Esophagus squamous epithelium (tissue), 4 donors: ENCODE measurements around the gene SHANK2.

Experiments used
- POLR2A ChIP-seq, 4 donors: fragments of 450-650 bp; IDR thresholded peaks; one replicate each; pipeline ENCODE4 v1.6.1; 2017; ENCODE audit warnings: antibody characterized with exemption in 4 of 4, mild to moderate bottlenecking in 4 of 4, moderate library complexity in 3 of 4
- TF ChIP-seq, protein P1 (sequence below), 6 experiments: fragments of 450-650 bp in 4 of 6; fragments of 200-600 bp in 2 of 6; sonication (generic) in 2 of 6; IDR thresholded peaks; one replicate each; pipeline ENCODE4 v1.5.1; 2016 to 2019; ENCODE audit warnings: antibody characterized with exemption in 6 of 6, mild to moderate bottlenecking in 4 of 6, moderate library complexity in 4 of 6

DNA sequence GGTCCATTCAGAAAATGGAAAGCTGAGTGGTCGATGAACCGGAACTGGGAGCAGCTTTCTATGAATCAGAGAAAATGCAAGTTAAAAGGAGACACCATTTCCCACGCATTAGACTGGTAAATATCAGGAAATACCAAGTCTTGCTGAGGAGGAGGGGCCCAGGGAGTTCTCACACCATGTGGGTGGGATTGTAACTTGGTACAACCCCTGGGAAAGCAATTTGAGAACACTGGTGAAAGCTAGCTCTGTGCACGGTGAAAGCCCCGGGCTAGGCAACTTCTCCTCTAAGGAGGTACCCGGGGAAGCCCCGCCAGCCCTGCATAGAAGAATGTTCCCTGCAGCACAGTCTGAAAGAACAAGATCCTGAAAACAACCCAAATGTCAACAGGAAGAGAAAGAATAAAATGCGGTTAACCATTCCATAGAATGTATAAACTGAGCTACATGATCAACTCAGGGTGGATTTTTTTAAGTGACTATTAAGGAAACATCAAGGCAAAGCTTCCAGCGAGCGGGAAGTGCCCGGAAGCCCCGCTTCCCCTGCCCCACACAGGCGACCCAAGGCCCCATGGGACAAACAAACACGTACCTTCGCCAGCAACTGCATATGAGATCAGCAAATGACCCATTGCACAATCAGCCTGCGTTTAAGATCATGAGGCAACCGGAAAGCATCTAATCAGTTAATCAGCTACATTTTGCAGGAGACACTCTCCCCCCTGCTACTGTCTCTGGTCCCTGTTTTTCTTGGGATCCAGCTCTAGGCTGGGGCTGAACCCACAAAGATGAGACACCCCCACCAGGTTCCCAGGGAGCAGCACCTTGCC is 11.3 kb downstream of the SHANK2 start:
- TF ChIP-seq, protein P1, sequence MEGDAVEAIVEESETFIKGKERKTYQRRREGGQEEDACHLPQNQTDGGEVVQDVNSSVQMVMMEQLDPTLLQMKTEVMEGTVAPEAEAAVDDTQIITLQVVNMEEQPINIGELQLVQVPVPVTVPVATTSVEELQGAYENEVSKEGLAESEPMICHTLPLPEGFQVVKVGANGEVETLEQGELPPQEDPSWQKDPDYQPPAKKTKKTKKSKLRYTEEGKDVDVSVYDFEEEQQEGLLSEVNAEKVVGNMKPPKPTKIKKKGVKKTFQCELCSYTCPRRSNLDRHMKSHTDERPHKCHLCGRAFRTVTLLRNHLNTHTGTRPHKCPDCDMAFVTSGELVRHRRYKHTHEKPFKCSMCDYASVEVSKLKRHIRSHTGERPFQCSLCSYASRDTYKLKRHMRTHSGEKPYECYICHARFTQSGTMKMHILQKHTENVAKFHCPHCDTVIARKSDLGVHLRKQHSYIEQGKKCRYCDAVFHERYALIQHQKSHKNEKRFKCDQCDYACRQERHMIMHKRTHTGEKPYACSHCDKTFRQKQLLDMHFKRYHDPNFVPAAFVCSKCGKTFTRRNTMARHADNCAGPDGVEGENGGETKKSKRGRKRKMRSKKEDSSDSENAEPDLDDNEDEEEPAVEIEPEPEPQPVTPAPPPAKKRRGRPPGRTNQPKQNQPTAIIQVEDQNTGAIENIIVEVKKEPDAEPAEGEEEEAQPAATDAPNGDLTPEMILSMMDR (IDR thresholded peaks at IDR 0.05) = no peak
- no peak for TF ChIP-seq POLR2A (IDR thresholded peaks at IDR 0.05)
